ENCODE data around the gene PLRG1. TPM values are rescaled to one million over a fixed set of nuclear protein-coding genes. Genes with fewer than 3 reads are reported as not detected.

PLRG1 gene
- total RNA-seq, 2 experiments from 2014 or later: 80.1 to 82.6 TPM

- CTCF ChIA-PET: no interaction called here
Measured at GRCh38 chr4:154586296-154587033, 36.3 kb upstream of the PLRG1 start.

DNA sequence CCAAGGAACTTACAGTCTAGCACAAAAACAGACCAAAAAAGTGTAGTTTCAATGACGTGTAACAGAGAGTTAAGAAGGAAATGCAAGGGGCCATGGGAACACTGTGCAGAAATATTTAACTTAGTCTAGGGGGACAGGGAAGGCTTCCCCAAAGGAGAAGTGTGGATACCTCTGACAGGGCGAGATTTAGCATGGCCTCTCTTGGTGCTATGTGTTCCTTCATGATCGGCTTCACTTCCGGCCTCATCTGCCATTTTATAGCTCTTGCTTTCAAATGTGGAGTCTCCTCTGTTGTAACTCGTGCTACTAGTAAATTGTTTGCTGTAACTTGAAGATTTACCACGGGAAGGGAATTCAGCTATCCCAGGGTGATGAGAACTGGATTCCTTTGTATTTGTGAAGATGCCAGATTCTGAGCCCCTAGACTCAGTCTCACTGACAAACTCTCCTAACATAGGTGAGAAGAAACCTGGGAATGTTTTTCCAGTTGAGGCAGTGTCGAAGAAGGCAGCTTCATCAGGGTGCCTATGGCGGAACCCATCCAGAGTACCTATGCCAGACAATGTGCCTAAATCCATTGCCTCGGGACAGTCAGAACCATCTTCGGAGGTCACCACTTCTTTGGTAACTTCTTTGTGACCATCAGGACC lies 35.3 kb upstream of the PLRG1 start:
- Mint-ChIP-seq H3K4me1 (ENCODE audit: low read depth) (no peaks in the 10 kb centered on the region), H3K4me3 (no peak overlapping the region), H3K27me3 (ENCODE audit: low read depth) (peaks cover 11% of the 10 kb centered on the region), H3K9me3 (ENCODE audit: insufficient read depth) (no peaks in the 10 kb centered on the region), H3K27ac (no peak overlapping the region), H3K36me3 (ENCODE audit: low read depth) (no peaks in the 10 kb centered on the region)
- POLR2A ChIA-PET: no interaction called here
- CTCF ChIA-PET: interaction anchor here (0.7 to 1.0 kb wide), 2 partner anchors 8 to 53 kb away, joined by 3 read pairs; no protein-coding TSS in a partner anchor
- ATAC-seq (no peak), DNase-seq (no peak)

More at GRCh38 chr4:154586296-154587033, 36.3 kb upstream of the PLRG1 start:
- H3K4me1 Mint-ChIP-seq (ENCODE audit: low read depth): no peaks in the 10 kb centered on the region
- no peak for DNase-seq
- H3K36me3 Mint-ChIP-seq (ENCODE audit: low read depth): no peaks in the 10 kb centered on the region
- H3K4me3 Mint-ChIP-seq: no peak overlapping the region
- no peak overlapping the region for H3K27ac Mint-ChIP-seq
- peaks cover 11% of the 10 kb centered on the region for H3K27me3 Mint-ChIP-seq (ENCODE audit: low read depth)
- no peak for ATAC-seq
- H3K9me3 Mint-ChIP-seq (ENCODE audit: insufficient read depth): no peaks in the 10 kb centered on the region
- POLR2A ChIA-PET: no interaction called here

DNA sequence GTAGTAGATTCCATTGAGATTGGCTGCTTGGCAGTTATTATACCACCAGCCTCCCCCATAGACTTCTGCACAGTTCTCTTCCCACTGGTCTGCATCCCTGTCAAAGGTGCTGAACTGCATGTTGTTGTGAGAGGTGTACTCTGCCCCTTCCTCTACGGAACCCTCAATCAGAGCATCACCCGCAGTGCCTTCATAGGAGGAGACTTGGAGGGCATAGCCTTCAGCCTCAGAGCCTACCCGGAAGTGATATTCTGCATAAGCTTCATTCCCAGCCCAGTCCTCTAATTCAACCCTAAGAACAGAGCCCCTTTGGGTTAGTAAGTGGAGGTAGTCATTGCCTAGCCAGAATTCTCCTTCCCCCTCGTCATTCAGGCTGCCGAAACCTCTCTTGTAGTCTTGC lies 34.1 kb upstream of the PLRG1 start:
- POLR2A ChIA-PET: no interaction called here
- no peaks in the 10 kb centered on the region for H3K9me3 Mint-ChIP-seq (ENCODE audit: insufficient read depth)
- no peaks in the 10 kb centered on the region for H3K4me1 Mint-ChIP-seq (ENCODE audit: low read depth)
- ATAC-seq: no peak
- no peak for DNase-seq
- no peaks in the 10 kb centered on the region for H3K36me3 Mint-ChIP-seq (ENCODE audit: low read depth)
- H3K4me3 Mint-ChIP-seq: no peak overlapping the region
- CTCF ChIA-PET: no interaction called here
- peaks cover 11% of the 10 kb centered on the region for H3K27me3 Mint-ChIP-seq (ENCODE audit: low read depth)
- H3K27ac Mint-ChIP-seq: no peak overlapping the region

DNA sequence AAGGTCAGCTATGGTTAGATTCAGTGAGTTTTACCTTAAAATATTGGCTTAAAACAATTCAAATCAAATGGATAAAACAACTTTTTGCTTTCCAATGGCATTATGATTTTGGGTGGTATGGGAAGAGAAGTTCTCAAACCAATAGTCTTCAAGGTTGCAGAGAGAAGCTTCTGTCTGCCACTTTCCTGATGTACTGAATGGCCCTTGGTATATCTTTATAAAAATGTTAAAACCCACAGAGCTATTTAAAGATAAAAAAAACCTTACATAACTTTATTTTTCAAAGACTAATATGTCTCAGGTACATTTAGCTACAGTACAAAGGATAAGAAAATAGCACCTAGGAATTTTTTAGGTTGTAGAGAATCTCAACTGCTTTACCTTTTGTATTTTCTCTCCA lies 33.5 kb upstream of the PLRG1 start:
- no peaks in the 10 kb centered on the region for H3K36me3 Mint-ChIP-seq (ENCODE audit: low read depth)
- H3K4me3 Mint-ChIP-seq: no peak overlapping the region
- peaks cover 12% of the 10 kb centered on the region for H3K27me3 Mint-ChIP-seq (ENCODE audit: low read depth)
- no peak overlapping the region for H3K27ac Mint-ChIP-seq
- ChIA-PET POLR2A (no interaction called here), CTCF (no interaction called here)
- no peaks in the 10 kb centered on the region for H3K9me3 Mint-ChIP-seq (ENCODE audit: insufficient read depth)
- ATAC-seq: no peak
- no peak for DNase-seq
- H3K4me1 Mint-ChIP-seq (ENCODE audit: low read depth): no peaks in the 10 kb centered on the region

- ChIA-PET CTCF (no interaction called here), POLR2A (no interaction called here)
- Mint-ChIP-seq H3K4me3 (no peak overlapping the region), H3K9me3 (ENCODE audit: insufficient read depth) (no peaks in the 10 kb centered on the region), H3K4me1 (ENCODE audit: low read depth) (no peaks in the 10 kb centered on the region), H3K27me3 (ENCODE audit: low read depth) (peaks cover 12% of the 10 kb centered on the region), H3K27ac (no peak overlapping the region), H3K36me3 (ENCODE audit: low read depth) (no peaks in the 10 kb centered on the region)
- no peak for ATAC-seq
- DNase-seq: no peak
Measured at GRCh38 chr4:154583230-154583629, 33.0 kb upstream of the PLRG1 start.

- ATAC-seq: no peak
- ChIA-PET POLR2A (no interaction called here), CTCF (no interaction called here)
- DNase-seq: no peak
- no peaks in the 10 kb centered on the region for H3K36me3 Mint-ChIP-seq (ENCODE audit: low read depth)
- H3K9me3 Mint-ChIP-seq (ENCODE audit: insufficient read depth): no peaks in the 10 kb centered on the region
- peaks cover 12% of the 10 kb centered on the region for H3K27me3 Mint-ChIP-seq (ENCODE audit: low read depth)
- no peak overlapping the region for H3K27ac Mint-ChIP-seq
- no peaks in the 10 kb centered on the region for H3K4me1 Mint-ChIP-seq (ENCODE audit: low read depth)
- H3K4me3 Mint-ChIP-seq: no peak overlapping the region
Measured at GRCh38 chr4:154582723-154583122, 32.5 kb upstream of the PLRG1 start.

GRCh38 chr4:154579927-154580326 lies 29.7 kb upstream of the PLRG1 start:
- Mint-ChIP-seq H3K9me3 (ENCODE audit: insufficient read depth) (no peaks in the 10 kb centered on the region), H3K4me3 (no peak overlapping the region), H3K27ac (no peak overlapping the region), H3K27me3 (ENCODE audit: low read depth) (peaks cover 9% of the 10 kb centered on the region), H3K4me1 (ENCODE audit: low read depth) (no peaks in the 10 kb centered on the region), H3K36me3 (ENCODE audit: low read depth) (no peaks in the 10 kb centered on the region)
- DNase-seq (no peak), ATAC-seq (no peak)
- ChIA-PET POLR2A (no interaction called here), CTCF (no interaction called here)

- H3K9me3 Mint-ChIP-seq (ENCODE audit: insufficient read depth): no peaks in the 10 kb centered on the region
- no peak overlapping the region for H3K4me3 Mint-ChIP-seq
- no peak overlapping the region for H3K27ac Mint-ChIP-seq
- ATAC-seq: no peak
- H3K36me3 Mint-ChIP-seq (ENCODE audit: low read depth): no peaks in the 10 kb centered on the region
- ChIA-PET CTCF (interaction anchor here (0.6 kb wide), 1 partner anchor 1161 kb away, joined by 3 read pairs; no protein-coding TSS in a partner anchor), POLR2A (no interaction called here)
- H3K4me1 Mint-ChIP-seq (ENCODE audit: low read depth): no peaks in the 10 kb centered on the region
- H3K27me3 Mint-ChIP-seq (ENCODE audit: low read depth): peaks cover 12% of the 10 kb centered on the region
- no peak for DNase-seq
Measured at GRCh38 chr4:154578919-154579318, 28.7 kb upstream of the PLRG1 start.

DNA sequence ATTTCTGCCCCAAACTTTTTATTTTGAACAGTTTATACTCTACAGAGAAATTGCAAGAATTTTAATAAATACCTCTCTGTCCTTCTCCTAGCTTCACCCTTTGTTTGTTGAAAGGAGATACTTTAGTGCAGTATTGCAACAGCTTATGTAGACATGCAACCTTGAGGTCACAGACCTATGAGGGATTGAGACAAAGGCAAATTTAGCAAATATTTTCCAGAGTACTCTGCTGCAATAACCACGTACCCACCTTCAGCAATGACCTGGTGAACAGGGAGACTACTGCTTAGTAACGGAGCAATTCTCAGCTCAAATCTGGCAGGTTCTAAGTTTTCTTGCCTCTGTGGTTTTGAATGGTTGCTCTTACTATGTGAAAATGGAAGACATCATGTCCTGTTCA lies 27.1 kb upstream of the PLRG1 start:
- Mint-ChIP-seq H3K36me3 (ENCODE audit: low read depth) (no peaks in the 10 kb centered on the region), H3K9me3 (ENCODE audit: insufficient read depth) (no peaks in the 10 kb centered on the region), H3K27me3 (ENCODE audit: low read depth) (peaks cover 11% of the 10 kb centered on the region), H3K4me3 (no peak overlapping the region), H3K4me1 (ENCODE audit: low read depth) (no peaks in the 10 kb centered on the region), H3K27ac (no peak overlapping the region)
- ATAC-seq (no peak), DNase-seq (no peak)
- POLR2A ChIA-PET: no interaction called here
- CTCF ChIA-PET: no interaction called here

- H3K9me3 Mint-ChIP-seq (ENCODE audit: insufficient read depth): no peaks in the 10 kb centered on the region
- H3K27ac Mint-ChIP-seq: no peak overlapping the region
- ChIA-PET POLR2A (no interaction called here), CTCF (interaction anchor here (1.4 kb wide), 1 partner anchor 15 kb away, joined by 3 read pairs; no protein-coding TSS in a partner anchor)
- ATAC-seq (no peak), DNase-seq (no peak)
- H3K36me3 Mint-ChIP-seq (ENCODE audit: low read depth): no peaks in the 10 kb centered on the region
- H3K4me1 Mint-ChIP-seq (ENCODE audit: low read depth): no peaks in the 10 kb centered on the region
- peaks cover 7% of the 10 kb centered on the region for H3K27me3 Mint-ChIP-seq (ENCODE audit: low read depth)
- no peak overlapping the region for H3K4me3 Mint-ChIP-seq
Measured at GRCh38 chr4:154574311-154574710, 24.1 kb upstream of the PLRG1 start.

- POLR2A ChIA-PET: no interaction called here
- DNase-seq (no peak), ATAC-seq (no peak)
- Mint-ChIP-seq H3K27me3 (ENCODE audit: low read depth) (peaks cover 5% of the 10 kb centered on the region), H3K36me3 (ENCODE audit: low read depth) (no peaks in the 10 kb centered on the region), H3K4me1 (ENCODE audit: low read depth) (no peaks in the 10 kb centered on the region), H3K9me3 (ENCODE audit: insufficient read depth) (no peaks in the 10 kb centered on the region), H3K4me3 (no peak overlapping the region), H3K27ac (no peak overlapping the region)
- CTCF ChIA-PET: interaction anchor here (1.4 to 1.5 kb wide), 2 partner anchors 14 to 21 kb away, joined by 3 read pairs; no protein-coding TSS in a partner anchor
Measured at GRCh38 chr4:154573190-154573870, 23.1 kb upstream of the PLRG1 start.

DNA sequence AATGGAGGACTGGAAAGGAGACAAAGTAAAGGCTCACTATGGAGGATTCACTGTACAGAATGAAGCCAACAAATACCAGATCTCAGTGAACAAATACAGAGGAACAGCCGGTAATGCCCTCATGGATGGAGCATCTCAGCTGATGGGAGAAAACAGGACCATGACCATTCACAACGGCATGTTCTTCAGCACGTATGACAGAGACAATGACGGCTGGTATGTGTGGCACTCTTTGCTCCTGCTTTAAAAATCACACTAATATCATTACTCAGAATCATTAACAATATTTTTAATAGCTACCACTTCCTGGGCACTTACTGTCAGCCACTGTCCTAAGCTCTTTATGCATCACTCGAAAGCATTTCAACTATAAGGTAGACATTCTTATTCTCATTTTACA lies 19.4 kb upstream of the PLRG1 start:
- Mint-ChIP-seq H3K27me3 (ENCODE audit: low read depth) (peaks cover 4% of the 10 kb centered on the region), H3K4me3 (no peak overlapping the region), H3K9me3 (ENCODE audit: insufficient read depth) (no peaks in the 10 kb centered on the region), H3K36me3 (ENCODE audit: low read depth) (no peaks in the 10 kb centered on the region), H3K4me1 (ENCODE audit: low read depth) (no peaks in the 10 kb centered on the region), H3K27ac (no peak overlapping the region)
- DNase-seq: no peak
- CTCF ChIA-PET: interaction anchor here (1.0 kb wide), 1 partner anchor 10 kb away, joined by 3 read pairs; no protein-coding TSS in a partner anchor
- POLR2A ChIA-PET: no interaction called here
- ATAC-seq: no peak
